ENCODE measurements around the gene C1QA.

C1QA gene

GRCh38 chr1:22636353-22636752 is at the start of gene C1QA:
Gene C1QA, plus strand, starts transcription at chr1:22636628. Its CDS starts 989 bp downstream, at chr1:22637617.
- peak; percentile 81 for DNase-seq (ENCODE audit: low spot score)

GRCh38 chr1:22587247-22587646 is 49.2 kb upstream of the C1QA start:
- no peak for DNase-seq (ENCODE audit: low spot score)

GRCh38 chr1:22588899-22589422 is 47.5 kb upstream of the C1QA start:
- no peak for DNase-seq (ENCODE audit: low spot score)

- DNase-seq (ENCODE audit: low spot score): no peak
Observed at GRCh38 chr1:22591576-22591975, 44.9 kb upstream of the C1QA start.

GRCh38 chr1:22592051-22592450 is 44.4 kb upstream of the C1QA start:
- no peak for DNase-seq (ENCODE audit: low spot score)

GRCh38 chr1:22592919-22593790 is 43.3 kb upstream of the C1QA start:
- no peak for DNase-seq (ENCODE audit: low spot score)

- no peak for DNase-seq (ENCODE audit: low spot score)
Observed at GRCh38 chr1:22594396-22594795, 42.0 kb upstream of the C1QA start.

GRCh38 chr1:22595108-22595507 is 41.3 kb upstream of the C1QA start:
- no peak for DNase-seq (ENCODE audit: low spot score)

- DNase-seq (ENCODE audit: low spot score): no peak
Observed at GRCh38 chr1:22597301-22597965, 39.0 kb upstream of the C1QA start.

- no peak for DNase-seq (ENCODE audit: low spot score)
Observed at GRCh38 chr1:22597996-22598395, 38.4 kb upstream of the C1QA start.

GRCh38 chr1:22598736-22599135 is 37.7 kb upstream of the C1QA start:
- no peak for DNase-seq (ENCODE audit: low spot score)

- no peak for DNase-seq (ENCODE audit: low spot score)
Observed at GRCh38 chr1:22600071-22600816, 36.2 kb upstream of the C1QA start.

- no peak for DNase-seq (ENCODE audit: low spot score)
Observed at GRCh38 chr1:22600817-22601605, 35.4 kb upstream of the C1QA start.

GRCh38 chr1:22601610-22602009 is 34.8 kb upstream of the C1QA start:
- no peak for DNase-seq (ENCODE audit: low spot score)

GRCh38 chr1:22602060-22602740 is 34.2 kb upstream of the C1QA start:
- no peak for DNase-seq (ENCODE audit: low spot score)

GRCh38 chr1:22606161-22606560 is 30.3 kb upstream of the C1QA start:
- no peak for DNase-seq (ENCODE audit: low spot score)

- DNase-seq (ENCODE audit: low spot score): no peak
Observed at GRCh38 chr1:22607154-22607553, 29.3 kb upstream of the C1QA start.

GRCh38 chr1:22608361-22608760 is 28.1 kb upstream of the C1QA start:
- no peak for DNase-seq (ENCODE audit: low spot score)

- no peak for DNase-seq (ENCODE audit: low spot score)
Observed at GRCh38 chr1:22609291-22609690, 27.1 kb upstream of the C1QA start.

GRCh38 chr1:22611530-22611947 is 24.9 kb upstream of the C1QA start:
- peak; percentile 1 for DNase-seq (ENCODE audit: low spot score)
